ENCODE data around the gene CADM2.

- TF ChIP-seq POLR2A (IDR thresholded peaks at IDR 0.05): no peak
- TF ChIP-seq CTCF (IDR thresholded peaks at IDR 0.05): no peak
These were observed 762.8 kb downstream of the CADM2 start for GRCh38 chr3:85721409-85722145.
